NCI-H1105 (cell line): Measurements from ENCODE around the gene TUBA1A.
"Not testable (repeated sequence)": the region's sequence is repeated elsewhere in the genome, so short reads cannot be mapped to it uniquely, and the experiment has no call there.

ENCODE experiments used
- DNase-seq: peaks from one replicate; lab custom pipeline; 2025; lab: John Stamatoyannopoulos, UW

Gene TUBA1A

DNA sequence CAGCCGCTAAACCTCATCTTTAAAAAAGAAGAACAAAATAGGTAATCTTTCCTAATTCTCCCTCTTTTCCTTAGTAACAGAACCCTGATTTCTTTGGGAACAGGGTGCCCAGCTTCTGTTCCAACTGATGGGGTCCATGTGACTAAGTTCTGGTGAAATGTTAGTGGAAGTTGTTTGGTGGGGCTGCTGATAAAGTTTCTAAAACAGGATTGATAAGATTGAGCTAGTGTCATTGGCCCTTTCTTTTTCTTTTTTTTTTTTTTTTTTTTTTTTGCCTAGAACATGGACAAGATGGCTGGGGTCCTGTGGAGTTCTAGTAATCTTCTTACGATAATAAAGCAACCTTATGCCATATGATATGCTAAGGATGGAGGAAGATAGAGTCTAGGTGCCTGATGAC is 41.5 kb downstream of the TUBA1A start:
- DNase-seq, result no peak

GRCh38 chr12:49146406-49146805 is 42.5 kb downstream of the TUBA1A start:
- no peak for DNase-seq

DNA sequence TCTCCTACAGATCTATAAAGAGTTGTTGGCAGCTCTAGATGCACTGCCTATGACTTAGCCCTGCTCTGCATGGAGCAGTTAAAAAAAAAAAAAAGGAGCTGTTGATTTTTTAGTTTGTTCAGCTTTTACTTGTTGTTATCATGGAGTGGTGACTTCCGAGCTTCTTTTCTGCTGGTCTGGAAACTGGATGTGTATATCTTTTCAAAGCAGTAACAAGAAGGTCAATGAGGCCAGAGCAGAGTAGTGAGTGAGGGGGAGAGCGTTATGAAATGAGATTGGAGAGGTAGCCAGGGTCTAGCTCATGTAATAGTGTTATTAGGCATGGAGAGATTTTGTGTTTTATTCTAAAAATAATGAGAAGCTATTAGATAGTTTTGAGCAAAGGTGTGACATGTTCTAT is 44.5 kb downstream of the TUBA1A start:
- DNase-seq, result no peak

DNA sequence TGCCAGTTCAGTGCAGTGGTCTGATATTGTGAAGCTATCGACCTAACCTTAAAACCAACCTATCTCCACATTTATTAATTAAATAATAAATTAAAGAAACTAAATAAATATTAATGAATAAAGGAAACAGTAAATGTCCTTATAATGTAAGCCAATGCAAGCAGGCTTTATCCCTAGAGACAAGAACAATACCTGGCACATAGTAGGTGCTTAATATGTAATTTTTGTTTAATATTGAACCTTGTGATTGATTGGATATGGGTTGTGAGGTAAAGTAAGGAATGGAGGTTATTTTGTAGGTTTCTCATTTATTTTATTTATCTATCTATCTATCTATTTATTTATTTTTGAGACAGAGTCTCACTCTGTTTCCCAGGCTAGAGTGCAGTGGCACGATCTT is 49.9 kb downstream of the TUBA1A start:
- no peak for DNase-seq

GRCh38 chr12:49138587-49138986 is 50.3 kb downstream of the TUBA1A start:
- no peak for DNase-seq

DNA sequence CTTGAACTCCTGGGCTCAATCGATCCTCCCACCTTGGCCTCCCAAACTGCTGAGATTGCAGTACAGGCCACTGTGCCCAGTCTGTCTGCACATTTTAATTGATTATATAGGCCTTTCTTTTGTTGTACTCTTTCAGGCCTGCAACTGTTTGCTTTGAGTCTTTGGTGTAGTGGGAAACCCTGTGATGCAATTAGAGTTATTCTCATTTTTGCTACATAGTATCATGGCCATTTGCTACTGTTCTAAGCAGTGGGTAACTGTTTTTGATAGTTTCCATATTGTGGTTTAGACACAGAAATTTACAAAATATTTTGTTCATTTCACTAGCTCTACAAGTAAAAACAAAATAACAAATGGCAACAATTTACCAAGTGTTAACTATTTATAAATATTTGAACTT is 51.4 kb downstream of the TUBA1A start:
- no peak for DNase-seq

DNA sequence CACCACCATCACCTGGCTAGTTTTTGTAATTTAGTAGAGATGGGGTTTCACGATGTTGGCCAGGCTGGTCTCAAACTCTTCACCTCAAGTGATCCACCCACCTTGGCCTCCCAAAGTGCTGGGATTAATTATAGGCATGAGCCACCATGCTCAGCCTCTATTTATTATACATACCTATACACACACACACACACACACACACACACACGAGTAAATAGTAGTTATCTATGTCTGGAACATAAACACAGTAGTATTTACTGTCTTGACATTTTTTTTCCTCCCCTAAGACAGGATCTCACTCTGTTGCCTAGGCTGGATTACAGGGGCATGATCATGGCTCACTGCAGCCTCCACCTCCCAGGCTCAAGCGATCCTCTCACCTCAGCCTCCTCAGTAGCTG is 51.9 kb downstream of the TUBA1A start:
- DNase-seq, result not testable (repeated sequence)
